Activated CD4-positive, alpha-beta T cell treated with anti-CD3 and anti-CD28 coated beads, Interleukin-2, amount 50 U/mL, for 48 hours (primary cell): ENCODE measurements around the gene POU2AF1.

ENCODE experiments used
- DNase-seq, 2 experiments: peaks; one replicate each; pipeline ENCODE4 v3.0.0-alpha.2; 2020

POU2AF1 gene

GRCh38 chr11:111384494-111384893 lies 5.4 kb upstream of the POU2AF1 start:
- no peak for DNase-seq

GRCh38 chr11:111382451-111382850 lies 3.4 kb upstream of the POU2AF1 start:
- no peak for DNase-seq

GRCh38 chr11:111379602-111380136 lies 594 bp upstream of the POU2AF1 start:
- peak in 1 of 2 experiments; percentile 28 for DNase-seq

- DNase-seq: no peak
Observed at GRCh38 chr11:111378185-111378860, 752 bp downstream of the POU2AF1 start.

- DNase-seq: peak; percentile 40 to 61
Observed at GRCh38 chr11:111376181-111376871, 2.7 kb downstream of the POU2AF1 start.

GRCh38 chr11:111373590-111373989 lies 5.5 kb downstream of the POU2AF1 start:
- DNase-seq: no peak

GRCh38 chr11:111372538-111372937 lies 6.5 kb downstream of the POU2AF1 start:
- DNase-seq: no peak

GRCh38 chr11:111370902-111371578 lies 8.0 kb downstream of the POU2AF1 start:
- DNase-seq: peak; percentile 33 to 53

GRCh38 chr11:111370270-111370901 lies 8.7 kb downstream of the POU2AF1 start:
- DNase-seq: no peak

- DNase-seq: no peak
Observed at GRCh38 chr11:111368285-111368560, 10.9 kb downstream of the POU2AF1 start.

GRCh38 chr11:111367411-111368284 lies 11.4 kb downstream of the POU2AF1 start:
- no peak for DNase-seq

- no peak for DNase-seq
Observed at GRCh38 chr11:111366560-111367410, 12.3 kb downstream of the POU2AF1 start.

- no peak for DNase-seq
Observed at GRCh38 chr11:111365722-111366559, 13.1 kb downstream of the POU2AF1 start.

GRCh38 chr11:111364503-111364902 lies 14.6 kb downstream of the POU2AF1 start:
- DNase-seq: no peak

GRCh38 chr11:111363985-111364384 lies 15.1 kb downstream of the POU2AF1 start:
- DNase-seq: no peak

- DNase-seq: no peak
Observed at GRCh38 chr11:111362887-111363411, 16.1 kb downstream of the POU2AF1 start.

GRCh38 chr11:111361874-111362273 lies 17.2 kb downstream of the POU2AF1 start:
- no peak for DNase-seq

- no peak for DNase-seq
Observed at GRCh38 chr11:111361052-111361801, 17.8 kb downstream of the POU2AF1 start.
